DOHH2 (cell line): ENCODE measurements around the gene FUT8.

Experiments
- H3F3A ChIP-seq: fragments of 200-600 bp; sonication (generic), shearing (Covaris generic); 2 replicates; pipeline ENCODE4 v1.6.0; 2016; ENCODE audit warnings: antibody characterized with exemption, mild to moderate bottlenecking; ENCODE audit not compliant: control insufficient read depth, insufficient read depth
- H3K27ac ChIP-seq: fragments of 200-600 bp; sonication (generic); 2 replicates; pipeline ENCODE4 v1.5.1; 2014; ENCODE audit warnings: low read depth, mild to moderate bottlenecking, low read length, moderate library complexity
- H3K27me3 ChIP-seq: fragments of 200-600 bp; sonication (generic); 2 replicates; pipeline ENCODE4 v1.6.1; 2014; ENCODE audit warnings: mild to moderate bottlenecking, low read length, mixed read lengths; ENCODE audit not compliant: control insufficient read depth
- H3K36me3 ChIP-seq: fragments of 200-600 bp; sonication (generic); 2 replicates; pipeline ENCODE4 v1.6.1; 2014; ENCODE audit warnings: mild to moderate bottlenecking, low read length, moderate library complexity, mixed read lengths; ENCODE audit not compliant: control insufficient read depth
- H3K4me1 ChIP-seq: fragments of 200-600 bp; sonication (generic); 2 replicates; pipeline ENCODE4 v1.6.1; 2014; ENCODE audit warnings: mild to moderate bottlenecking, low read length, mixed read lengths; ENCODE audit not compliant: control insufficient read depth
- H3K4me2 ChIP-seq: fragments of 200-600 bp; sonication (generic); 2 replicates; pipeline ENCODE4 v1.6.0; 2014; ENCODE audit warnings: mild to moderate bottlenecking, low read length, moderate library complexity
- H3K4me3 ChIP-seq: fragments of 200-600 bp; sonication (generic); 2 replicates; pipeline ENCODE4 v1.5.1; 2014; ENCODE audit warnings: mild to moderate bottlenecking, low read length, mixed read lengths
- H3K79me2 ChIP-seq: fragments of 200-600 bp; sonication (generic); 2 replicates; pipeline ENCODE4 v1.6.1; 2014; ENCODE audit warnings: mild to moderate bottlenecking, low read length, mixed read lengths; ENCODE audit not compliant: control insufficient read depth
- H3K9me2 ChIP-seq: fragments of 200-600 bp; sonication (generic); replicated peaks from 2 replicates; pipeline ENCODE4 v1.6.1; 2014; ENCODE audit warnings: mild to moderate bottlenecking, low read length, mixed read lengths; ENCODE audit not compliant: control insufficient read depth
- H3K9me3 ChIP-seq: fragments of 200-600 bp; sonication (generic); 2 replicates; pipeline ENCODE4 v1.6.1; 2014; ENCODE audit warnings: antibody characterized with exemption, low read length, mixed read lengths; ENCODE audit not compliant: control insufficient read depth, insufficient read depth
- H4K20me1 ChIP-seq: fragments of 200-600 bp; sonication (generic); 2 replicates; pipeline ENCODE4 v1.6.0; 2014; ENCODE audit warnings: low read depth, mild to moderate bottlenecking, antibody characterized with exemption, low read length, moderate library complexity; ENCODE audit not compliant: control insufficient read depth, insufficient read depth
- CTCF ChIP-seq: fragments of 200-600 bp; sonication (generic); IDR thresholded peaks from one replicate; pipeline ENCODE4 v1.5.1; 2014; ENCODE audit warnings: antibody characterized with exemption, mild to moderate bottlenecking, low read depth, low read length; ENCODE audit not compliant: poor library complexity, severe bottlenecking
- EZH2phosphoT487 ChIP-seq: fragments of 200-600 bp; sonication (generic); IDR thresholded peaks from 2 replicates; pipeline ENCODE4 v1.6.1; 2017; ENCODE audit warnings: borderline replicate concordance, mild to moderate bottlenecking, antibody characterized with exemption, low read length, moderate library complexity, mixed read lengths

FUT8 gene

GRCh38 chr14:65720171-65720570, 307.6 kb downstream of the FUT8 start:
- H3K9me2 ChIP-seq, result no peaks in the 10 kb centered on the region
- peaks cover 5% of the 10 kb centered on the region for H3K79me2 ChIP-seq
- H3K27me3 ChIP-seq, result no peaks in the 10 kb centered on the region
- H3K36me3 ChIP-seq, result peaks cover 42% of the 10 kb centered on the region
- no peak for TF ChIP-seq CTCF
- no peak for TF ChIP-seq EZH2phosphoT487
- H3K27ac ChIP-seq, result no peak overlapping the region
- H4K20me1 ChIP-seq, result no peaks in the 10 kb centered on the region
- no peak overlapping the region for H3K4me2 ChIP-seq
- H3F3A ChIP-seq, result no peaks in the 10 kb centered on the region
- no peak overlapping the region for H3K4me3 ChIP-seq
- no peaks in the 10 kb centered on the region for H3K4me1 ChIP-seq
- peaks cover 5% of the 10 kb centered on the region; the same call in 1 of the 2 replicates for H3K9me3 ChIP-seq

GRCh38 chr14:65720743-65721142, 308.2 kb downstream of the FUT8 start:
- TF ChIP-seq CTCF, result no peak
- no peak for TF ChIP-seq EZH2phosphoT487

GRCh38 chr14:65723348-65723747, 310.8 kb downstream of the FUT8 start:
- Histone ChIP-seq H3K4me1 (no peaks in the 10 kb centered on the region), H3K4me3 (no peak overlapping the region), H3K36me3 (peaks cover 52% of the 10 kb centered on the region), H3K79me2 (peaks cover 3% of the 10 kb centered on the region; the same call in 1 of the 2 replicates), H3K4me2 (no peak overlapping the region), H4K20me1 (no peaks in the 10 kb centered on the region), H3K9me3 (peaks cover 4% of the 10 kb centered on the region; the same call in 1 of the 2 replicates), H3F3A (no peaks in the 10 kb centered on the region), H3K27me3 (no peaks in the 10 kb centered on the region), H3K9me2 (no peaks in the 10 kb centered on the region), H3K27ac (no peak overlapping the region)
- TF ChIP-seq EZH2phosphoT487 (no peak), CTCF (no peak)

More at GRCh38 chr14:65720743-65721142, 308.2 kb downstream of the FUT8 start:
- Histone ChIP-seq H3K4me2 (no peak overlapping the region), H3K4me3 (no peak overlapping the region), H3K79me2 (peaks cover 3% of the 10 kb centered on the region; the same call in 1 of the 2 replicates), H3K9me2 (no peaks in the 10 kb centered on the region), H3K27me3 (no peaks in the 10 kb centered on the region), H3K36me3 (peaks cover 47% of the 10 kb centered on the region), H3K27ac (no peak overlapping the region), H3K4me1 (no peaks in the 10 kb centered on the region), H3F3A (no peaks in the 10 kb centered on the region), H3K9me3 (peaks cover 4% of the 10 kb centered on the region; the same call in 1 of the 2 replicates), H4K20me1 (no peaks in the 10 kb centered on the region)
